Vagina (tissue), 2 donors: ENCODE measurements around the gene WSCD1.

Source experiments
- POLR2A ChIP-seq, 2 donors: fragments of 450-650 bp; IDR thresholded peaks; one replicate each; pipeline ENCODE4 v1.6.1; 2017; ENCODE audit warnings: antibody characterized with exemption in 2 of 2, mild to moderate bottlenecking in 2 of 2, moderate library complexity in 2 of 2
- POLR2AphosphoS5 ChIP-seq, 2 donors: sonication (generic); formaldehyde crosslinking; IDR thresholded peaks; one replicate each; pipeline ENCODE4 v1.9.0; 2017; ENCODE audit warnings: antibody characterized with exemption in 2 of 2, mild to moderate bottlenecking in 2 of 2, low read depth in 1 of 2; ENCODE audit not compliant: insufficient read depth in 1 of 2
- TF ChIP-seq, protein P1 (sequence below), 3 experiments: fragments of 450-650 bp in 2 of 3; fragments of 200-600 bp in 1 of 3; sonication (generic) in 1 of 3; IDR thresholded peaks; one replicate each; pipeline ENCODE4 v1.5.1; 2017 to 2019; ENCODE audit warnings: antibody characterized with exemption in 3 of 3, mild to moderate bottlenecking in 2 of 3, moderate library complexity in 2 of 3

DNA sequence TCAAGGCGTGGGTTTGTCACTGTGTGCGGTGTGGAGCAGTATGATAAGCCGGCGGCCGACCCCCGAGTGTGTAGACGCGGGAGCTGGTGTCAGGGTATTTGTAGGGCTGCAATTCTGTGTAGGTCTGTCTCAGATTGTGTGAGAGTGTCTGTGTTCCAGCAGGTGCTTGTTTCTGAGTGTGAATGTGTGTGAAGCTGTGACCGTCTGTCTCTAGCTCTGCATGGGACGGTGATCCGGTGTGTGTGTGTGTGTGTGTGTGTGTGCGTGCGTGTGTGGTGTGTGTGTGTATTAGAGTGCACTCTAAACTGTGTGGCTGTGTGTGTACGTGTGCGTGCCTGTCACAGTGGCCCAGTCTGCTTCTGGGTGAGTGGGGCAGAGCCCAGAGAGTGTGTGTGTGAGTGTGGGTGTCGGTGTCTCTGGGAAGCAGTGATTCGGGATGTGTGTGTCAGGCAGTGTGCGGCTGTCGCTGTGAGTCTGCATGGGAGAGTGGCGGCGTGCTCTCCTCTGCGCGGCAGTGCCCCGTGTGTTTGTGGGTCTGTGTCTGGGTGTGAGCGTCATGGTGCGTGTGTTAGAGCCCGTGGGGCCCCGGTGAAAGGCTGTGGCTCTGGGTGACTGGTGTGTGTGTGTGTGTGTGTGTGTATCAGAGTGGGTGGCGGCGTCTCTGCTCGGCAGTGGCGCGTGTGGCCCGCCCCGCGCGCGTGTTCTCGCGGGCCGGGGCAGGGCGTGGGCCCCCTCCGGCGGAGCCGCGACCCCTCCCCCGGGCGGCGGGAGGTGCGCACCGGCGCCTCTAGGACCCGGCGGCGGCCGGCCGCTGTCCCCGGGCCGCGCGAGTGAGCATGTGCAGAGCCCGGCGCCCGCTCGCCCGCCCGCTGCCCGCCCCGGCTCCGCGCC, at the start of gene WSCD1:
- TF ChIP-seq, protein P1, sequence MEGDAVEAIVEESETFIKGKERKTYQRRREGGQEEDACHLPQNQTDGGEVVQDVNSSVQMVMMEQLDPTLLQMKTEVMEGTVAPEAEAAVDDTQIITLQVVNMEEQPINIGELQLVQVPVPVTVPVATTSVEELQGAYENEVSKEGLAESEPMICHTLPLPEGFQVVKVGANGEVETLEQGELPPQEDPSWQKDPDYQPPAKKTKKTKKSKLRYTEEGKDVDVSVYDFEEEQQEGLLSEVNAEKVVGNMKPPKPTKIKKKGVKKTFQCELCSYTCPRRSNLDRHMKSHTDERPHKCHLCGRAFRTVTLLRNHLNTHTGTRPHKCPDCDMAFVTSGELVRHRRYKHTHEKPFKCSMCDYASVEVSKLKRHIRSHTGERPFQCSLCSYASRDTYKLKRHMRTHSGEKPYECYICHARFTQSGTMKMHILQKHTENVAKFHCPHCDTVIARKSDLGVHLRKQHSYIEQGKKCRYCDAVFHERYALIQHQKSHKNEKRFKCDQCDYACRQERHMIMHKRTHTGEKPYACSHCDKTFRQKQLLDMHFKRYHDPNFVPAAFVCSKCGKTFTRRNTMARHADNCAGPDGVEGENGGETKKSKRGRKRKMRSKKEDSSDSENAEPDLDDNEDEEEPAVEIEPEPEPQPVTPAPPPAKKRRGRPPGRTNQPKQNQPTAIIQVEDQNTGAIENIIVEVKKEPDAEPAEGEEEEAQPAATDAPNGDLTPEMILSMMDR (IDR thresholded peaks at IDR 0.05) = no peak
- no peak for TF ChIP-seq POLR2A (IDR thresholded peaks at IDR 0.05)
- no peak for TF ChIP-seq POLR2AphosphoS5 (IDR thresholded peaks at IDR 0.05; ENCODE audit: insufficient read depth in 1 of 2, low read depth in 1 of 2)
